Raji (cell line): ENCODE measurements around the gene CRY1.

Experiments used
- POLR2A ChIP-seq: IDR thresholded peaks from 2 replicates; pipeline ENCODE4 v1.6.1; 2011; ENCODE audit warnings: low read depth, low read length, control low read depth; ENCODE audit not compliant: insufficient read depth

CRY1 gene

GRCh38 chr12:107035733-107036132 lies 57.6 kb downstream of the CRY1 start:
- no peak for TF ChIP-seq POLR2A

DNA sequence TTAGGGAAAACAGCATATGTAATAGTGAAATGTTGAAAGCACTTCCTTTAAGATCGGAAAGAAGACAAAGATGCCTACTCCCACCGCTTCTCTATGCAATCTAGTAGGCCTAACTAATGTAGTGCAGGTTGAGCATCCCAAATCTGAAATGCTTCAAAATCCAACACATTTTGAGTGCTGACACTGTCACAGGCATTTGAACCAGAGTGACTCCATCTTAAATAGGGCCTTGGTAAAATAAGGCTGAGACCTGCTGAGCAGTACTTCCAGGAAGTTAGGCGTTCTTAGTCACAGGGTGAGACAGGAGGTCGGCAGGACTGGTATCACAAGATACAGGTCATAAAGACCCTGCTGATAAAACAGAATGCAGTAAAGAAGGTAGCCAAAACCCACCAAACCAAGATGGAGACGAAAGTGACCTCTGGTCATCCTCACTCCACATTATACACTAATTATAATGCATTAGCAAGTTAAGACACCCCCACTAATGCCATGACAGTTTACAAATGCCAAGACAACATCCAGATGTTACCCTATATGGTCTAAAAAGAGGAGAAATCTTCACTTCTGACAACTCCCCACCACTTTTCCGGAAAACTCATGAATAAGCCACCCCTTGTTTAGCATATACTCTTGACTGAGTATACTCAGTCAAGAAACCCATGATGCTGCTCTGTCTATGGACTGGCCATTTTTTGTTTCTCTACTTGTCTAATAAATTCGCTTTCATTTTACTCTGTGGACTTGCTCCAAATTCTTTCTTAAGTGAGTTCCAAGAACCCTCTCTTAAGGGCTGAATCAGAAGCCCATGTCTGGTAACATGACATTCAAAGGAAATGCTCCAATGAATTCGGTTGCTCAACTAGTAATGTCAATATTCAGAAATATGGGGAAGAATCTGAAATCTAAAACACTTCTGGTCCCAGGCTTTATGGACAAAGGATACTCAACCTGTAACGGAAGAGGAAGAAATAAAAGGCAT lies 59.3 kb downstream of the CRY1 start:
- no peak for TF ChIP-seq POLR2A

- no peak for TF ChIP-seq POLR2A
Measured at GRCh38 chr12:107032266-107032665, 61.1 kb downstream of the CRY1 start.

DNA sequence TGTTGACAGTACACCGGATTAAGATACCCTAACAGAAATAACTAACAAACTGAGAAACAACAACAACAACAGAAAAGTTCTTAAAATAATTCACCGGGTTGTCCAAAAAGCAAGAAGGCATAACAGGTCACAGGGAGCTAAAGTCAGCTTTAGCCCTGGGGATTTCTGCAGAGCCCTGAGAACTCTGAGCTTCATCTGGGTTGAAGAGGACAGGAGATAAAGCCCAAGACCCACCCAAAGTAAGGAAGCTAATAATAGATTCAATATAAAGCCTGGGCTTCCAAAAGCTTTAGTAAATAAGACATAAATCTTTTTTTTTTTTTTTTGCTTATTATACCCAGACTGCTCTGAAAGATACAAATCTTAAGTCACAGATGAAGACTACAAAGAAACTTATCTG lies 62.3 kb downstream of the CRY1 start:
- no peak for TF ChIP-seq POLR2A

DNA sequence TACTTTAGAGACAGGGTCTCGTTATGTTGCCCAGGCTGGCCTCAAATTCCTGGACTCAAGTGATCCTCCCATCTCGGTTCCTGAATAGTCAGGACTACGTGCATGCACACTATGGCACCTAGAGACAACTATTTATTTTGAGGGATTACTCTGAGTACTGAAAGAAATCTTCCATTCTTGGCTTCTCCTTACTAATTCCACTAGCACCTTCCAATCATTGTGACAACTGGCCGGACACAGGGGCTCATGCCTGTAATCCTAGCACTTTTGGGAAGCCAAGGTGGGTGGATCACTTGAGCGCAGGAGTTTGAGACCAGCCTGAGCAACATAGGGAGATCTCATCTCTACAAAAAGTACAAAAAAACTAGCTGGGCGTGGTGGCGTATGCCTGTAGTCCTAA lies 64.3 kb downstream of the CRY1 start:
- no peak for TF ChIP-seq POLR2A

DNA sequence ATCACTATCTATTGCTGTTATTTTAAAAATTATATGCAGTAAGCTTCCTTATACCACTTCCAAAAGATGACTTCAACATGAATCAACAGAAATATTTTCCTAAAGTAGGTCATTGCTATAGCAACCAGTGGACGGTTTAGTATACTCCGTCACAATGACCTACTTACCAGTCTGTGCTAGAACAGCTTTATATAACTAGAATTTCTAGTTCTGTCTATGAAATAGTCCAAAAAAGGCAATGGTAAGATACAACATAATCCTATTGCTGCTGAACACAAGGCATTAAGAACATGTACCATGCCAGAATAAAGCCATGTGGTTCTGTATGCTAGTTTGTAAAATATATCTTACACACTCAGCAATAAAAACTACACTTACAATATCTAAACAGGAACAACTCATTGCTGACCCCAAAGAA lies 65.7 kb downstream of the CRY1 start:
- TF ChIP-seq POLR2A, result no peak

- TF ChIP-seq POLR2A, result no peak
Measured at GRCh38 chr12:107026806-107027635, 66.3 kb downstream of the CRY1 start.

GRCh38 chr12:107025671-107026070 lies 67.7 kb downstream of the CRY1 start:
- TF ChIP-seq POLR2A, result no peak

DNA sequence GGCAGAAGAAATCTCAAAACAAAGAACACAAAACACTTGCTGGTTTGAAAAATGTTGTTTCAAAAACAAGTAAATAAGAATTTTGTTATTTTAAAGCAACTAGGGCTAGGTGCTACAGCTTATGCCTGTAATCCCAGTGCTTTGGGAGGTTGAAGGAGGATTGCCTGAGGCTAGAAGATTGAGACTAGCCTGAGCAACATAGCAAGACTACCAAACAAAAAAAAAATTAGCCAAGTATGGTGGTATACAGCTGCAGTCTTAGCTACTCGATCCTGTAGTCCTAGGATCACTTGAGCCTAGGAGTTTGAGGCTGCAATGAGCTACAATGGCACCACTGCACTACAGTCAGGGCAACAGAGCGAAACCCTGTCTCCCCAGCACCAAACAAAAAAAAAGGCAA lies 73.8 kb downstream of the CRY1 start:
- TF ChIP-seq POLR2A, result no peak

DNA sequence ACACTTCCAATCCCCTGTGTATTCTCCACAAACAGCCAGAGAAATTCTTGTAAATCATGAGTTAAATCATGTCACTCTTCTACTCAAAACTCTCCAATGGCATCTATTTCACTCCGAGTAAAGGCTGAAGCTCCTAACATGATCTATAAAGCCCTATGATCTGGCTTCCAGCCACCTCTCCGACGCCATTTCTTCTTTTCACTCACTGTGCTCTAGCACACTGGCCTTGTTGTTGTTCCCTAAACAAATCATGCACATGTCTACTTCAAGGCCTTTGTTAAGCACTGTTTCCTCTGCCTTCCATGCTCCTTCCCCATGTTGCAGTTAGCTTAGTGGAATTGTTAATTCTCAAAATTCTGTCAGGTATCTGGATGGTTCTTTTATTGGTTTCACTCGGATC lies 76.3 kb downstream of the CRY1 start:
- no peak for TF ChIP-seq POLR2A

DNA sequence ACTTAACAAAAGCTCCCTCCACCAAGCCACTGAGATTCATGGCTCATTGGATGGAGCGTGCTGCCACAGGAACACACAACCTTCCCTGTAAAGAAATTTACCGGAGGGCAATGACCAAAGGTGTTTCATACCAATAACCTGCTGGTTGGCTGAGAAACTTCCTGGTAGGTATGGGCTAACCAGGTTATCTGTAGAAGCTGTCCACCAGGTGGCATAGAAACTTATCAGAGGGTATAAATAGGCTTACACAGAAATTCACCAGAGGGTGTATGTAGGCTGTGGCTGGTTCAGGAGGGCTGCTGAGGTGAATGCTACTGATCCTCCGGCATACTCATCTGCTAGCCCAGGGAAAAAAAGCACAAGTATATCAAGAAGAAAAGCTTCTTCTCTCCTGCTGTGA lies 79.3 kb downstream of the CRY1 start:
- TF ChIP-seq POLR2A, result no peak

- no peak for TF ChIP-seq POLR2A
Measured at GRCh38 chr12:107012736-107013425, 80.5 kb downstream of the CRY1 start.

DNA sequence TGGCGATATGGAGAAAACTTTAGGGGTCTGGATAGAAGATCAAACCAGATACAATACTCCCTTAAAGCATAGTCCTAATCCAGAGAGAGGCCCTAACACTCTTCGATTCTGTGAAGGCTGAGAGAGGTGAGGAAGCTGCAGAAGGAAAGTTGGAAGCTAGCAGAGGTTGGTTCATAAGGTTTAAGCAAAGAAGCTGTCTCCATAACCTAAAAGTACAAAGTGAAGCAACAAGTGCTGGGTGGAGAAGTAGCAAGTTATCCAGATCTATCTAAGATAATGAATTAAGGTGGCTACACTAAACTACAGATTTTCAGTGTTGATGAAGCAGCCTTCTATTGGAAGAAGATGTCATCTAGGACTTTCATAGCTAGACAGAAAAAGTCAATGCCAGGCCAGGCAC lies 81.8 kb downstream of the CRY1 start:
- no peak for TF ChIP-seq POLR2A

DNA sequence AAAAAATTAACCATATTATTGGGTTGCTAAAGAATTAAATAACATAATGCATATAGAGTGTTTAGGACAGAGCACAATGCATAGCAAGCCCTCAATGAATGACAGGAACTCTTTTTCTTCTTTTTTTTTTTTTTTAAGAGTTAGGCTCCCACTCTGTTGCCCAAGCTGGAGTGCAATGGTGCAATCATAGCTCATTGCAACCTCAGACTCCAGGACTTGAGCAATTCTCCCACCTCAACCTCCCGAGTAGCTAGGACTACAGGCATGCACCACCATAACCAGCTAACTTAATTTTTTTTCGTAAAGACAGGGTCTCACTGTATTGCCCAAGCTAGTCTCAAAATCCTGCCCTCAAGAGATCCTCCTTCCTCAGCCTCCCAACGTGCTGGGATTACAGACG lies 85.9 kb downstream of the CRY1 start:
- TF ChIP-seq POLR2A, result no peak

GRCh38 chr12:106999446-106999845 lies 93.9 kb downstream of the CRY1 start:
- TF ChIP-seq POLR2A, result no peak
